ENCODE data around the gene C17orf100.
A peak's percentile ranks its signal among the peaks of the same experiment; 100 is the strongest.

GRCh38 chr17:6684881-6685767, 33.6 kb downstream of the C17orf100 start:
- TF ChIP-seq, protein P1, sequence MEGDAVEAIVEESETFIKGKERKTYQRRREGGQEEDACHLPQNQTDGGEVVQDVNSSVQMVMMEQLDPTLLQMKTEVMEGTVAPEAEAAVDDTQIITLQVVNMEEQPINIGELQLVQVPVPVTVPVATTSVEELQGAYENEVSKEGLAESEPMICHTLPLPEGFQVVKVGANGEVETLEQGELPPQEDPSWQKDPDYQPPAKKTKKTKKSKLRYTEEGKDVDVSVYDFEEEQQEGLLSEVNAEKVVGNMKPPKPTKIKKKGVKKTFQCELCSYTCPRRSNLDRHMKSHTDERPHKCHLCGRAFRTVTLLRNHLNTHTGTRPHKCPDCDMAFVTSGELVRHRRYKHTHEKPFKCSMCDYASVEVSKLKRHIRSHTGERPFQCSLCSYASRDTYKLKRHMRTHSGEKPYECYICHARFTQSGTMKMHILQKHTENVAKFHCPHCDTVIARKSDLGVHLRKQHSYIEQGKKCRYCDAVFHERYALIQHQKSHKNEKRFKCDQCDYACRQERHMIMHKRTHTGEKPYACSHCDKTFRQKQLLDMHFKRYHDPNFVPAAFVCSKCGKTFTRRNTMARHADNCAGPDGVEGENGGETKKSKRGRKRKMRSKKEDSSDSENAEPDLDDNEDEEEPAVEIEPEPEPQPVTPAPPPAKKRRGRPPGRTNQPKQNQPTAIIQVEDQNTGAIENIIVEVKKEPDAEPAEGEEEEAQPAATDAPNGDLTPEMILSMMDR (IDR thresholded peaks at IDR 0.05; ENCODE audit: low read depth, low read length, missing input control) = no peak
- TF ChIP-seq YY1 (IDR thresholded peaks at IDR 0.05) (no peak), TAF1 (conservative IDR thresholded peaks at IDR 0.05) (no peak), EGR1 (IDR thresholded peaks at IDR 0.05; ENCODE audit: low read depth in 2 of 2) (no peak), GABPA (IDR thresholded peaks at IDR 0.05 in 1 of 2, conservative IDR thresholded peaks at IDR 0.05 in 1 of 2) (no peak), RAD21 (IDR thresholded peaks at IDR 0.05) (no peak), HNF4G (IDR thresholded peaks at IDR 0.05) (no peak), JUND (IDR thresholded peaks at IDR 0.05) (peak in 1 of 2 donors; percentile 3), MAX (IDR thresholded peaks at IDR 0.05) (no peak), SP1 (IDR thresholded peaks at IDR 0.05) (no peak), RXRA (IDR thresholded peaks at IDR 0.05) (no peak)
- TF ChIP-seq, protein P2, sequence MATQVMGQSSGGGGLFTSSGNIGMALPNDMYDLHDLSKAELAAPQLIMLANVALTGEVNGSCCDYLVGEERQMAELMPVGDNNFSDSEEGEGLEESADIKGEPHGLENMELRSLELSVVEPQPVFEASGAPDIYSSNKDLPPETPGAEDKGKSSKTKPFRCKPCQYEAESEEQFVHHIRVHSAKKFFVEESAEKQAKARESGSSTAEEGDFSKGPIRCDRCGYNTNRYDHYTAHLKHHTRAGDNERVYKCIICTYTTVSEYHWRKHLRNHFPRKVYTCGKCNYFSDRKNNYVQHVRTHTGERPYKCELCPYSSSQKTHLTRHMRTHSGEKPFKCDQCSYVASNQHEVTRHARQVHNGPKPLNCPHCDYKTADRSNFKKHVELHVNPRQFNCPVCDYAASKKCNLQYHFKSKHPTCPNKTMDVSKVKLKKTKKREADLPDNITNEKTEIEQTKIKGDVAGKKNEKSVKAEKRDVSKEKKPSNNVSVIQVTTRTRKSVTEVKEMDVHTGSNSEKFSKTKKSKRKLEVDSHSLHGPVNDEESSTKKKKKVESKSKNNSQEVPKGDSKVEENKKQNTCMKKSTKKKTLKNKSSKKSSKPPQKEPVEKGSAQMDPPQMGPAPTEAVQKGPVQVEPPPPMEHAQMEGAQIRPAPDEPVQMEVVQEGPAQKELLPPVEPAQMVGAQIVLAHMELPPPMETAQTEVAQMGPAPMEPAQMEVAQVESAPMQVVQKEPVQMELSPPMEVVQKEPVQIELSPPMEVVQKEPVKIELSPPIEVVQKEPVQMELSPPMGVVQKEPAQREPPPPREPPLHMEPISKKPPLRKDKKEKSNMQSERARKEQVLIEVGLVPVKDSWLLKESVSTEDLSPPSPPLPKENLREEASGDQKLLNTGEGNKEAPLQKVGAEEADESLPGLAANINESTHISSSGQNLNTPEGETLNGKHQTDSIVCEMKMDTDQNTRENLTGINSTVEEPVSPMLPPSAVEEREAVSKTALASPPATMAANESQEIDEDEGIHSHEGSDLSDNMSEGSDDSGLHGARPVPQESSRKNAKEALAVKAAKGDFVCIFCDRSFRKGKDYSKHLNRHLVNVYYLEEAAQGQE (IDR thresholded peaks at IDR 0.05) = no peak
- TF ChIP-seq, protein P3, sequence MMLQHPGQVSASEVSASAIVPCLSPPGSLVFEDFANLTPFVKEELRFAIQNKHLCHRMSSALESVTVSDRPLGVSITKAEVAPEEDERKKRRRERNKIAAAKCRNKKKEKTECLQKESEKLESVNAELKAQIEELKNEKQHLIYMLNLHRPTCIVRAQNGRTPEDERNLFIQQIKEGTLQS (IDR thresholded peaks at IDR 0.05) = no peak
- TF ChIP-seq, protein P4, sequence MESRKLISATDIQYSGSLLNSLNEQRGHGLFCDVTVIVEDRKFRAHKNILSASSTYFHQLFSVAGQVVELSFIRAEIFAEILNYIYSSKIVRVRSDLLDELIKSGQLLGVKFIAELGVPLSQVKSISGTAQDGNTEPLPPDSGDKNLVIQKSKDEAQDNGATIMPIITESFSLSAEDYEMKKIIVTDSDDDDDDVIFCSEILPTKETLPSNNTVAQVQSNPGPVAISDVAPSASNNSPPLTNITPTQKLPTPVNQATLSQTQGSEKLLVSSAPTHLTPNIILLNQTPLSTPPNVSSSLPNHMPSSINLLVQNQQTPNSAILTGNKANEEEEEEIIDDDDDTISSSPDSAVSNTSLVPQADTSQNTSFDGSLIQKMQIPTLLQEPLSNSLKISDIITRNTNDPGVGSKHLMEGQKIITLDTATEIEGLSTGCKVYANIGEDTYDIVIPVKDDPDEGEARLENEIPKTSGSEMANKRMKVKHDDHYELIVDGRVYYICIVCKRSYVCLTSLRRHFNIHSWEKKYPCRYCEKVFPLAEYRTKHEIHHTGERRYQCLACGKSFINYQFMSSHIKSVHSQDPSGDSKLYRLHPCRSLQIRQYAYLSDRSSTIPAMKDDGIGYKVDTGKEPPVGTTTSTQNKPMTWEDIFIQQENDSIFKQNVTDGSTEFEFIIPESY (IDR thresholded peaks at IDR 0.05) = no peak
